Activated T-helper 9 cell treated with anti-CD3 and anti-CD28 coated beads, Interleukin-2, amount 50 U/mL, for 16 hours (primary cell): ENCODE measurements around the gene SAA2.
"Not testable (repeated sequence)": the region's sequence is repeated elsewhere in the genome, so short reads cannot be mapped to it uniquely, and the experiment has no call there.

Experiments used
- DNase-seq: peaks from one replicate; pipeline ENCODE4 v3.0.0-alpha.2; 2020; ENCODE audit warnings: low read depth

The SAA2 gene

GRCh38 chr11:18247191-18247581, 1.3 kb downstream of the SAA2 start:
- not testable (repeated sequence) for DNase-seq

- not testable (repeated sequence) for DNase-seq
These were observed 1.9 kb downstream of the SAA2 start for GRCh38 chr11:18246379-18247190.

- no peak for DNase-seq
These were observed 3.1 kb downstream of the SAA2 start for GRCh38 chr11:18245396-18245795.

GRCh38 chr11:18243783-18244362, 4.6 kb downstream of the SAA2 start:
- peak; percentile 24 for DNase-seq

- no peak for DNase-seq
These were observed 8.8 kb downstream of the SAA2 start for GRCh38 chr11:18239655-18240054.

- no peak for DNase-seq
These were observed 11.7 kb downstream of the SAA2 start, which contains the start of gene SAA4 for GRCh38 chr11:18236664-18237356. Gene SAA4, minus strand, starts transcription at chr11:18236802. Its CDS starts 876 bp downstream, at chr11:18235926.

GRCh38 chr11:18235394-18236334, 12.8 kb downstream of the SAA2 start:
- DNase-seq: no peak

GRCh38 chr11:18233912-18234311, 14.6 kb downstream of the SAA2 start:
- no peak for DNase-seq

- DNase-seq: no peak
These were observed 17.6 kb downstream of the SAA2 start for GRCh38 chr11:18230859-18231258.

GRCh38 chr11:18229501-18229900, 19.0 kb downstream of the SAA2 start:
- no peak for DNase-seq

GRCh38 chr11:18225913-18226312, 22.6 kb downstream of the SAA2 start:
- no peak for DNase-seq

- no peak for DNase-seq
These were observed 24.7 kb downstream of the SAA2 start for GRCh38 chr11:18223591-18224387.

GRCh38 chr11:18222814-18223421, 25.6 kb downstream of the SAA2 start:
- DNase-seq: no peak

GRCh38 chr11:18221274-18221876, 27.1 kb downstream of the SAA2 start:
- no peak for DNase-seq

- no peak for DNase-seq
These were observed 39.4 kb downstream of the SAA2 start for GRCh38 chr11:18209058-18209457.

- DNase-seq: no peak
These were observed 43.7 kb downstream of the SAA2 start for GRCh38 chr11:18204771-18205170.

- no peak for DNase-seq
These were observed 44.2 kb downstream of the SAA2 start for GRCh38 chr11:18204220-18204619.

GRCh38 chr11:18203723-18204122, 44.7 kb downstream of the SAA2 start:
- DNase-seq: no peak

GRCh38 chr11:18197738-18198137, 50.7 kb downstream of the SAA2 start:
- not testable (repeated sequence) for DNase-seq

GRCh38 chr11:18196532-18196931, 51.9 kb downstream of the SAA2 start:
- no peak for DNase-seq
